Activated T-helper 2 cell treated with anti-CD3 and anti-CD28 coated beads, Interferon-gamma antibody, Interleukin-2, Interleukin-4, amounts not matched to agents 10 μg/mL and 5 μg/mL and 100 μg/mL, durations not matched to agents 14 hours and 24 hours and 36 hours (primary cell): Measurements from ENCODE around the gene TMEM107. TPM values are rescaled to one million over a fixed set of nuclear protein-coding genes. Genes with fewer than 3 reads are reported as not detected.

Experiments used
- DNase-seq: peaks from one replicate; pipeline ENCODE4 v3.0.0; 2021; ENCODE audit warnings: low spot score
- H3K27ac Mint-ChIP-seq: one replicate; pipeline ENCODE4 v1.8.0; 2021; ENCODE audit warnings: mixed read lengths
- H3K27me3 Mint-ChIP-seq: one replicate; pipeline ENCODE4 v1.8.0; 2021; ENCODE audit warnings: low read depth, mixed read lengths
- H3K36me3 Mint-ChIP-seq: one replicate; pipeline ENCODE4 v1.8.0; 2021; ENCODE audit warnings: low read depth, mixed read lengths
- H3K4me1 Mint-ChIP-seq: one replicate; pipeline ENCODE4 v1.8.0; 2021; ENCODE audit warnings: low read depth, mixed read lengths
- H3K4me3 Mint-ChIP-seq: one replicate; pipeline ENCODE4 v1.8.0; 2021; ENCODE audit warnings: low read depth, mild to moderate bottlenecking, moderate library complexity, mixed read lengths
- H3K9me3 Mint-ChIP-seq: one replicate; pipeline ENCODE4 v1.8.0; 2021; ENCODE audit warnings: mixed read lengths
- intact Hi-C: fragments of 100-400 bp; cut with micrococcal nuclease; formaldehyde crosslinking; loops from one replicate; pipeline ENCODE4 v1.15.1; 2023
- total RNA-seq: library from RNA; stranded (reverse); gene quantifications from 2 replicates; pipeline ENCODE4 v1.2.3, GENCODE V29; 2022

Gene TMEM107
- total RNA-seq, 1 donor from 2014 or later = 25.0 TPM

DNA sequence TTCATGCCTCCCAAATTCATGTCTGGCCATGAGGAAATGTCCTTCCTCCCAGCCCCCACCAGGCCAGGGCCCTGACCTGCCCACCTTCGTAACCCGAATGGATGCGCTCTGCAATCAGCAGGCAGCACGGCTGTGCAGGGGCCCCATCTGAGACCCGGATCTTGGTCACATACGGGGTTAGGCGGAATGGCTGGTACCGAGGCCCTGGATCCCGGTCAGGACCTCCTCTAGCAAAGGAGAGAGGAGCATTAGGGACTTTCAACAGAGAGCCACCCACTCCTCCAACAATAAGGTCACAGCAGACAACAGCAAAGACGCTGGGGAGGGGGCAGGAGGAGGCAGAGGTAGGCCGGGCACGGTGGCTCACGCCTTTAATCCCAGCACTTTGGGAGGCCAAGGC is 27.6 kb downstream of the TMEM107 start:
- intact Hi-C loops = no loop called here

DNA sequence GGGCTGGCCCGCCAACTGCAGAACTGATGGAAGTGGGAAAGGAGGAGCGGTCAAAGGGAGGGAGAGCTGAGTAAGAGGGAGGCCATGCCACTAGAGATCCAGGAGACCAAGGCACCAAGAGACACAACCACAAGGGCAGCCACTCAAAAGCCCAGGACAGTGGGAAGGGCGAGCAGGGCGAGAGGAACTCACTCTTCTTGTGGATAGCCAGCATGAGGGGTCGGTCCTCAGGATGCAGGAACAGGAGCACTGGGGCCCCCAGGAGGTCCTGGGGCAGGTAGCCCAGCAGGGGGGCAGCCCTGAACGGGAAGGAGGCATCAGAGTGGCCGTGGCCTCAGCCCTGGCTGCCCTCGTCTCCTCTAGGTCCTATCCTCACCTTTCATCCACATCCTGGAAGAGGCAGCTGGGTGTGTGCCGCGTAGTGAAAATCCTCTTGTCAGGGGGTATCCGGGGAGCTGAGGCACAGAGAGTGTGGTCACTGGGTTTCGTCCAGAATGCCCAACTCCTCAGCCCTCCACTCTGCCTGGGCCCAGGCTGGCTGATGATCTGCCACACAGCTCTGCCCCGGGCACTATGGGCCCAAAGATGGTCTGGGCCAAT is 28.3 kb downstream of the TMEM107 start:
- Mint-ChIP-seq H3K4me3 (no peak overlapping the region), H3K27ac (no peak overlapping the region), H3K9me3 (no peaks in the 10 kb centered on the region), H3K36me3 (peaks cover 58% of the 10 kb centered on the region), H3K27me3 (no peaks in the 10 kb centered on the region), H3K4me1 (peaks cover 13% of the 10 kb centered on the region)
- intact Hi-C loops = no loop called here
- DNase-seq = no peak

More for the DNA sequence above, 27.6 kb downstream of the TMEM107 start:
- no peak for DNase-seq
- Mint-ChIP-seq H3K4me1 (peaks cover 20% of the 10 kb centered on the region), H3K9me3 (no peaks in the 10 kb centered on the region), H3K27ac (no peak overlapping the region), H3K4me3 (no peak overlapping the region), H3K27me3 (no peaks in the 10 kb centered on the region), H3K36me3 (peaks cover 55% of the 10 kb centered on the region)

DNA sequence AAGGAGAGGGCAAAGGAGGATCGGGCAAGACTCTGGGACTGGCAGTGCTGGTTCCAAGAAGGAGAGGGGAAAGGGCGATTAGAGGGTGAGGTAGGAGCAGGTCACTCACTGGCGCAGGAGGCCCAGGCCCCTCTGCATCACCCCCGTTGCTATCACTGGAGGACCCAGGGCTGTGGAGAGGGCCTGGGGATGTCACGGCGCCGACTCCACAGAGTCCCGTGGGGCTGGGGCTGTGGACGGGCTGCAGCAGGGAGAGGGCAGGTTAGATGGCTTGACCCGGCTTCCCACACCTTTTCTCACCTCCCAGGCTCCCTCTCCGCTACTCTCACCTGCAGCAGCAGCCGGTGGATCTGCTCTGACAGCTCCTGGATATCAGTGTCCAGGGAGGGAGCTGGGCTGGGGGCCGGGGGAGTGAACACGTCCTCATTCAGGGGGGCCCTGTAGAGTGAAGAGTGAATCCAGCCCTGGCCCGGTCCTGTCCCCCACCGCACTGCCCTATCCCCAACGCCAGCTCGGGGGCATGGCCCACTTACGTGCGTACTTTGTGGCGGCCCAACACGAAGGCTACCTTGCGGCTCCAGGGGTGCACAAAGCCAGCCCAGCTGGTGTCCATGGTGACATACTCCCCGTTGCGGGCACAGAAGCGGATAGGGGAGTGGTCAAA is 28.9 kb downstream of the TMEM107 start:
- H3K4me3 Mint-ChIP-seq = no peak overlapping the region
- intact Hi-C loops = no loop called here
- no peaks in the 10 kb centered on the region for H3K27me3 Mint-ChIP-seq
- H3K27ac Mint-ChIP-seq = no peak overlapping the region
- no peaks in the 10 kb centered on the region for H3K9me3 Mint-ChIP-seq
- peaks cover 7% of the 10 kb centered on the region for H3K4me1 Mint-ChIP-seq
- DNase-seq = no peak
- H3K36me3 Mint-ChIP-seq = peaks cover 58% of the 10 kb centered on the region

DNA sequence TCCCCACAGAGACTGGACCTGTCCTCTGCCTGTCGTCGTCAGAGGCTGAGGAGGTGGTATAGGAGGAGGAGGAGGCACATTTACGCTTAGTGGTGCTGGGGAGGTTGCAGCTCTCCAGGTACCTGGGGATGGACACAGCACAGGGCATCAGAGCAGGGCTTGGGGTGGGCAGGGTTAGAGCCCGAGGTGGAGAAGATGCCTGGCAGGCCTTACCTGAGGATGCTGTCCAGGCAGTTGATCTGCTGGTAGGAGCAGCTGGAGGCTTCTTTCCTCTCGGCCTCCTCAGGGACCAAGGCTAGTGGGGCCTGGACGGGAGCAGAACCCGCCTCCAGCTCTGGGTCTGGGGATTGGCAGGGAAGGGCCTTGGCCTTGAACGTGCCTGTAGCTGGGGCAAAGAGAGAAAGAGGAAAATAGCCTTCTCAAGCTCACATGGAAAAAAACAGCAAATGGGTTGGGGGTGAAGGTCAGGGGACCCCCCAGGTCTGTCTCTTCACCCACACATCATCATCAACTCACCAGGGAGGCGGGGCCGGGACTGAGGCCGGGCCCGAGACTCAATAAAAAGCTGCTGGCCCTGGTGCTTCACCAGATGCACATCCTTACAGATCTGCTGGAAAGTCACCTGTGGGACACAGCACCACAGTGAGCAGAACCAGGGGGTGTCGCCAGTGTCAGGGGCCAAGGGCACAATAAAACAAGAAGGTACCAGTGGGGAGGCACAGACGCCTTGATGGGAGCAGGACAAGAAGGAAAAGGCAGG is 29.6 kb downstream of the TMEM107 start:
- H3K4me1 Mint-ChIP-seq = peaks cover 3% of the 10 kb centered on the region
- H3K9me3 Mint-ChIP-seq = no peaks in the 10 kb centered on the region
- DNase-seq = no peak
- no peak overlapping the region for H3K4me3 Mint-ChIP-seq
- peaks cover 63% of the 10 kb centered on the region for H3K36me3 Mint-ChIP-seq
- H3K27me3 Mint-ChIP-seq = no peaks in the 10 kb centered on the region
- H3K27ac Mint-ChIP-seq = no peak overlapping the region
- intact Hi-C loops = no loop called here

DNA sequence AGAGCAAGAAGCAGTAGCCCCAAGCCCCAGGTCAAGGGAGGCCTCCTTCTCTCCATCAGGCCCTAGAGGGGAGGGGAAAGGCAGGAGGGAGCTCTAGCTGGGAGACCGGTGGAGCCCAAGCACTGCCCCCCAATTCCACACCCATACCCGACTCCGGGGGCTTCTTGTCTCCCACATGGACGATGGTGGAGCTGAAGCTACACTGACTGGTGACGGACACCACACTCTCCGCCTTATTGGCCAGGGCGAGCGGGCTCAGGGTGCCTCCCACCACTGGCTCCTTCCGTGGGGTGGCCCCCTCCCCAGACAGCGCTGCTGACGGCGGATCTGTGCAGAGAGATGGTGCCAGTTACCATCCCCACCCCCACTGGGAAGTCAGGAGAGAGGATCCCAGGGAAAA is 30.4 kb downstream of the TMEM107 start:
- DNase-seq = no peak
- H3K27ac Mint-ChIP-seq = no peak overlapping the region
- H3K4me1 Mint-ChIP-seq = no peaks in the 10 kb centered on the region
- peaks cover 68% of the 10 kb centered on the region for H3K36me3 Mint-ChIP-seq
- no peak overlapping the region for H3K4me3 Mint-ChIP-seq
- H3K9me3 Mint-ChIP-seq = no peaks in the 10 kb centered on the region
- intact Hi-C loops = no loop called here
- H3K27me3 Mint-ChIP-seq = no peaks in the 10 kb centered on the region

DNA sequence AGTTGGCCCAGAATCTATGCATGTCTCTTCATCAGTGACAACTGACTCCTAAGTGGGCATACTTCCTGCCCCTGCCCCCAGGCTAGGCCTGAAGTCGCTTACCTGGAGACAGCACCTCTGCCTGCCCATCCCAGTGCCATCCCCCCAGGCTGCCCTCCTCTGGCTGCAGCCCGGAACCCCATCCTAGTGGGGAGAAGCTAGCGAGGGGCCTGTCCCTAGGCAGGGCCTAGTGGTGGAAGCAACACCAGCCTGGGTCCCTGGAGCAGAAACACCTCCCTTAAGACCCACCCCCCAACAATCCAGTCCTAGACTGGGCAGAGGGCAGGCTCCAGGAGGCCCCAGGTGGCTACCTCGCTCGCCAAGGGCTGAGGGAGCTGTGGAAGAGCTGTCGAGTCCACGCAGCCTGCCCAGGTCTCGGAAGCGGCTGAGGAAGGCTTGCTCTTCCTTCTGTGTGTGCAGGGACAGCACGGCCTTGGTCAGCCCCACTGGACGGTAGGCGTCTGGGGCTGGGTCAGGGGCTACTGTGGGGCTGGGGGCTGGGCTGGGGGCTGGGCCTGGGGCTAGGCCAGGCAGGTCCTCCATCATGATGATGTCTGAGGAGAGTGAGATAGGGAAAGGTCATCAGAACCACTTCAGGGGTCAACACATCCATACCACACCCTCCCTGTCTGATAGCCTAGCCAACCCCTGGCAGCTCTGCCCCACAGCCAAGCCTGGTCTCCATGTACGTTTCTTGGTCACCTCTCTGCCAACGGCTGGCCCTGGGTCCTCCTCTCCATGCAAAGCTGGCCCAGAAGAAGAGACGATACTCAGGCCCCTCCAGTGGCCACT is 31.6 kb downstream of the TMEM107 start:
- H3K9me3 Mint-ChIP-seq = no peaks in the 10 kb centered on the region
- H3K27ac Mint-ChIP-seq = no peak overlapping the region
- intact Hi-C loops = no loop called here
- DNase-seq = no peak
- no peak overlapping the region for H3K4me3 Mint-ChIP-seq
- peaks cover 66% of the 10 kb centered on the region for H3K36me3 Mint-ChIP-seq
- H3K4me1 Mint-ChIP-seq = no peaks in the 10 kb centered on the region
- no peaks in the 10 kb centered on the region for H3K27me3 Mint-ChIP-seq

DNA sequence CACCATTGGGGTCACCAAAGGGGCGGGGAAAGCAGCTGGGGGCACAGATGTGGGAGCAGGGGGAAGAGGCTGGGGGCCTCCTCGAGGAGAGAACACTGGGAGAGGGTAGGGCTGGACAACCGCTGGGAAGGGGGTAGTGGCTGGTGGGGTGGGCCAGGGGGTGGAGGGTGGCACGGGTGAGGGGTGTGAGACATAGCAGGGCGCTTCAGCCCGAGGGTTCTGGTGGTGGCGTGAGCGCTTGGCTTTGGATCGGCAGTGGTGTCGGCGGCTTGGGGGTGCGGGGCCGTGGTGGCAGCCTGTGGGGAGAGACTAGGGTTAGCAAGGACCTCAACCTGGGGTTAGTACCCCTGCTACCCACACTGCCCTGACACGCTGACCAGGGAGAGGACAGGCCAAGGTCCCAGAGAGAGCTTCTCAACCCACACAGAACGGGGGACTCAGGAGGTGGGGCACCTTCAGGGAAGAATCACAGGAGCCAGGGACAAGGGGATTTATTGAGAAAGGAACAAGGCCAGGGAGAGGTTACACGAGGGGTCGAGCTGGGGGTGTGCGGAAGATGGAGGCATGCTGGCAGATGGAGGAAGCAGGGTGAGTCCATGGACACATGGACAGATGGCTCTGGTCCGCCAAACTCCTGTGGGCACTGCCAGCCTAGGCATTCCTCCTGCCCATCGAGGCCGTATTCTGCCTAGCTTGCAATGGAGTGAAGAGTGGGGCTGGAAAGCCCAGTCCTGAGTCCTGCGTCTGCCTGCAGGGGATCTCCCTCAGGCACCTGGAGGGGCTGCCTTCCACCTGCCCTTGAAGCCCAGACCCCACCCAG is 32.4 kb downstream of the TMEM107 start:
- Mint-ChIP-seq H3K36me3 (peaks cover 61% of the 10 kb centered on the region), H3K4me1 (no peaks in the 10 kb centered on the region), H3K27me3 (no peaks in the 10 kb centered on the region), H3K9me3 (no peaks in the 10 kb centered on the region), H3K4me3 (no peak overlapping the region), H3K27ac (no peak overlapping the region)
- DNase-seq = no peak
- intact Hi-C loops = no loop called here

DNA sequence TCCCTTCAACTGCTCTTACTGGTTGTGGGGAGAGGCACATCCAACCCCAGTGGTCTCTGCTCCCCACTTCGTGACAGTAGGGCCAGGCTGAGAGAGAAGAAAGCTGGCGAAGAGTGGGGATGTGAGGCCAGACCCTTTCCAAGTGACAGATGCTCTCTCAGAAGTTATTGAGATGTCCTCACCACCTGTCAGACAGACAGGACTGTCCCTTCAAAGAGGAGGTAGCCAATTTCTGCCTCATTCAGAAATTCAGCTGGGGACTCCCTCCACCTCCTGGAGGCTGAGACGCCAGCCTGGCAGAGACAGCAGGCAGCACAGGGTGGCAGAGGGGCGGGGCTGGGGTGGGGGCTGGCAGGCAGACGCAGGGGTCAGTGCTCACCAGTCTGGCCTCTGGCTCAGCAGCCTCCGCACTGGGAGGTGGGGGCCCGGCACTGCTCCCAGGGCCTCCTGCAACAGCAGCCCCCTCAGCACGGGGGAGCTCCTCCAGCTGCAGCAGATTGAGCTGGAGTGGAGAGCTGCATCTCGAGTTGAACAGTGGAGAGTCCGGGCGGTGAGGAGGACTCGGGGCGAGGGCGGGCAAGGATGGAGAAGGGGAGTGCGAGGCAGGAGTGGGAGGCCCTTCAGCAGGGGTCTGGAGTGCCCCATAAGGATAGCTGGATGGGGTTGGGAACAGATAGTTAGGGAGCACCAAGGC is 33.1 kb downstream of the TMEM107 start:
- Mint-ChIP-seq H3K27me3 (no peaks in the 10 kb centered on the region), H3K4me3 (no peak overlapping the region), H3K36me3 (peaks cover 54% of the 10 kb centered on the region)

DNA sequence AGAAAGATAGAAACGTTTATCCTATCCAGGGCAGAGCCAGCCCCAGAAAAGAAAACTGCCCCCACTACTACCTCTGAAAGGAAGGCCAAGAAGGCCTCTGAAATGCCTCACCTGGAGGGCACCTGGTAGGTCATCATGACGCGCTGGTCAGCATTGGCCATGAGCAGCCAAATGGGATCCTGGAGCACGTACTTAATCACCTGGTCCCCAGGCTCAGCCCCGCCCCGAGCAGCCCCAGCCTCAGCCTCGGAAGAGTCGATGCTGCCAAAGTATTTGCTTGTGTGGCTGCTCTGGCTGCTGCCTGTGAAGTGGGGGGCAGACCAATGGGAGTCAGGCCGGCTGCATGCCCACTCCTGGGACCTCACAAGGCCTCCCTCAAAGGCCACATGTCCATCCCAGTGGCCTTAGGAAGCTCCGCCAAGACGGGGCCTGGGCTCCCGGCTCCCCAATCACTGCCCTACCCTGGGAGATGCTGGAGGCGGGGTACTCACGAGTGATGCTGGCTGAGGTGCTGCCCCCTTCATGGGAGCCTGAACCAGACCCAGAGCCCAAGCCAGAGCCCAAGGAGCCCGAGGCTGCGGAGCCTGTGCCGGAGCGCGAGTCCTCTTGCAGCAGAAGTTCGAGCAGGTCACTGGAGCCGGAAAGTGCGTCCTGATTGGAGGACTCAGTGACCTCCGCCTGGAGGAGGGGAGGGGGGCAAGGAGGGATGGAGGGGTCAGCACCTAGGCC is 33.9 kb downstream of the TMEM107 start:
- Mint-ChIP-seq H3K36me3 (peaks cover 49% of the 10 kb centered on the region), H3K9me3 (no peaks in the 10 kb centered on the region), H3K27ac (no peak overlapping the region), H3K27me3 (no peaks in the 10 kb centered on the region), H3K4me1 (no peaks in the 10 kb centered on the region), H3K4me3 (no peak overlapping the region)
- no peak for DNase-seq
- intact Hi-C loops = no loop called here

More for the DNA sequence above, 33.1 kb downstream of the TMEM107 start:
- no peak overlapping the region for H3K27ac Mint-ChIP-seq
- intact Hi-C loops = no loop called here
- no peak for DNase-seq
- no peaks in the 10 kb centered on the region for H3K4me1 Mint-ChIP-seq
- no peaks in the 10 kb centered on the region for H3K9me3 Mint-ChIP-seq

DNA sequence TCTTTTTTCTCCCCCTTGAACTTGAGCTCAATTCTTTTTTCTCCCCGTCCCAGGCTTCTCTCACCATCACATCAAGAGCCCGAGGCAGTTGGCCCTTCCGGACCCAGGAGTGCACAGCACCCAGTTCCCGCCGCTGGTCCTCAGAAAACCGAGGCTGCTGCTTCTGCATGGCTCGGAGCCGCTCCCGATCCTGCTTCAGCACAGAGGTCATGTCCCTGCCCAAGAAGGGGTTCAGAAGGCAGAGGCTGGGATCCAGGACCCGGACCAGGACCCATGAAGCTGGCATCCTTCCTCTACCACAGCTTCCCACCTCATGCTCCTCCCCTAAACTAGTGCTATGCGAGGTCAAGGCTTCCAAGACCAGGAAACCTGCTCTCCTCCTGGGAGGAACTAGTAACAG is 34.4 kb downstream of the TMEM107 start:
- peak overlapping the region; percentile 29 for H3K27ac Mint-ChIP-seq
- intact Hi-C loops = no loop called here
- H3K36me3 Mint-ChIP-seq = peaks cover 45% of the 10 kb centered on the region
- no peaks in the 10 kb centered on the region for H3K9me3 Mint-ChIP-seq
- H3K27me3 Mint-ChIP-seq = peaks cover 1% of the 10 kb centered on the region
- no peak for DNase-seq
- H3K4me1 Mint-ChIP-seq = peaks cover under 1% of the 10 kb centered on the region
- H3K4me3 Mint-ChIP-seq = no peak overlapping the region

DNA sequence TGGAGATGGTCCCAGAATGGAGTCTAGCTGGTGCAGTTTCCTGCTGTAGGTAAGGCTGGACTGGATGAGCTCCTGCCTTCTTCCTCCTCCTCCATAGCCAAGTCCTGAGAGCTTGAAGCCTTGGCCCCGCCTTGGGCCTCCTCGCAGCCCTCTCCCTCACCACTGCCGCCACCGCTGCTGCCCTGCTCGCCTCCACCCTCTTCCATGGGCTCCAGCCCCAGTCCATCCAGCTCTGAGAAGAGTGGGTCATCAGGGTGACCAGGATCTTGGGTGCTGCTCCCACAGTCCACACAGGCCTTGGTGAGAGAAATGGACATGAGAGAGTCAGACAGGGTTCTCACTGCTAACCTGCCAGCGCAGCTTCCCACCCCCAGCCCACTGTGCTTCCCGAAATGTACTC is 35.1 kb downstream of the TMEM107 start:
- Mint-ChIP-seq H3K27ac (no peak overlapping the region), H3K4me3 (no peak overlapping the region), H3K4me1 (peaks cover 2% of the 10 kb centered on the region), H3K9me3 (no peaks in the 10 kb centered on the region), H3K27me3 (peaks cover 2% of the 10 kb centered on the region), H3K36me3 (peaks cover 38% of the 10 kb centered on the region)
- no peak for DNase-seq
- intact Hi-C loops = no loop called here
